IMR-90 (cell line): Measurements from ENCODE around the gene SOCS3.

ENCODE experiments used
- CEBPB ChIP-seq: IDR thresholded peaks from 2 replicates; pipeline ENCODE4 v1.6.1; 2012; ENCODE audit warnings: low read depth, low read length, improper control_type of control experiment
- CHD1 ChIP-seq: IDR thresholded peaks from 2 replicates; pipeline ENCODE4 v1.6.1; 2012; ENCODE audit warnings: low read depth, low read length, improper control_type of control experiment
- CTCF ChIP-seq: conservative IDR thresholded peaks from 2 replicates; pipeline ENCODE4 v1.5.1; 2012; ENCODE audit warnings: mild to moderate bottlenecking, low read depth, low read length, improper control_type of control experiment
- ELK1 ChIP-seq: fragments of 150-350 bp; IDR thresholded peaks from 2 replicates; pipeline ENCODE4 v1.6.1; 2016; ENCODE audit warnings: low read depth, mild to moderate bottlenecking, low read length, moderate library complexity, borderline replicate concordance
- MAFK ChIP-seq: IDR thresholded peaks from 2 replicates; pipeline ENCODE4 v1.6.1; 2012; ENCODE audit warnings: low read depth, low read length, improper control_type of control experiment
- MAZ ChIP-seq: IDR thresholded peaks from 2 replicates; pipeline ENCODE4 v1.6.1; 2012; ENCODE audit warnings: low read depth, mild to moderate bottlenecking, low read length, improper control_type of control experiment, moderate library complexity, borderline replicate concordance
- MXI1 ChIP-seq: IDR thresholded peaks from 2 replicates; pipeline ENCODE4 v1.6.1; 2012; ENCODE audit warnings: low read depth, mild to moderate bottlenecking, low read length, moderate library complexity, borderline replicate concordance
- NFE2L2 ChIP-seq: fragments of 150-350 bp; IDR thresholded peaks from 2 replicates; pipeline ENCODE4 v1.6.1; 2016; ENCODE audit warnings: low read depth, mild to moderate bottlenecking, low read length
- POLR2A ChIP-seq: IDR thresholded peaks from 2 replicates; pipeline ENCODE4 v1.6.1; 2012; ENCODE audit warnings: mild to moderate bottlenecking, low read depth, low read length
- RAD21 ChIP-seq: IDR thresholded peaks from 2 replicates; pipeline ENCODE4 v1.6.1; 2012; ENCODE audit warnings: low read length, improper control_type of control experiment
- RCOR1 ChIP-seq: IDR thresholded peaks from 2 replicates; pipeline ENCODE4 v1.6.1; 2012; ENCODE audit warnings: mild to moderate bottlenecking, low read length, improper control_type of control experiment; ENCODE audit not compliant: insufficient replicate concordance
- SMC3 ChIP-seq: fragments of 150-350 bp; IDR thresholded peaks from 2 replicates; pipeline ENCODE4 v1.6.1; 2016; ENCODE audit warnings: low read depth, mild to moderate bottlenecking, antibody characterized with exemption, low read length, moderate library complexity
- USF2 ChIP-seq: fragments of 150-350 bp; IDR thresholded peaks from 2 replicates; pipeline ENCODE4 v1.6.1; 2017; ENCODE audit warnings: mild to moderate bottlenecking, antibody characterized with exemption, low read length, low read depth

GRCh38 chr17:78381601-78382232 is 21.8 kb upstream of the SOCS3 start:
- TF ChIP-seq CTCF (no peak), RAD21 (no peak), MAZ (no peak), POLR2A (no peak), MXI1 (no peak), RCOR1 (no peak), USF2 (no peak), SMC3 (no peak), CEBPB (no peak), MAFK (no peak), NFE2L2 (no peak), CHD1 (no peak), ELK1 (no peak)
